ENCODE results near the gene DCC.

The DCC gene

DNA sequence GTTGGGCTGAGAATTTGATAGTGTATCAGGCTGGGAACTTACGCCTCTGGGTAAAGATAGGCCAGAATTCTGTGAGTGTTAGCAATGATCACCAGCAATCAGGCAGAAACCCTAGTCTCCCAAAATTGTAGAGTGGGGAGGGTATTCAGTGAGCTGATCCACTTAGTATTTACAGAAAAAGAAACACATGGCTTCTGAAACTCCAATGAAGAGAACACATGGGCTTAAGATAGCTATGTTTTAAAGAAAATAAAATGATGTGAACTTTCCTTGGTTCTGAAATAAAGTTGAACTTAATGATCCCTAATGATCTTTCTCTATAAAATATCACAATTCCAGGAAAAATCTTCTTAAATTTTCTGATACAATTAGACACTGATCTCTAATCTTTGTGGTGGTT is 472.8 kb downstream of the DCC start:
- DNase-seq (ENCODE audit: low read depth in 1 of 2, low spot score in 1 of 2): no peak

DNA sequence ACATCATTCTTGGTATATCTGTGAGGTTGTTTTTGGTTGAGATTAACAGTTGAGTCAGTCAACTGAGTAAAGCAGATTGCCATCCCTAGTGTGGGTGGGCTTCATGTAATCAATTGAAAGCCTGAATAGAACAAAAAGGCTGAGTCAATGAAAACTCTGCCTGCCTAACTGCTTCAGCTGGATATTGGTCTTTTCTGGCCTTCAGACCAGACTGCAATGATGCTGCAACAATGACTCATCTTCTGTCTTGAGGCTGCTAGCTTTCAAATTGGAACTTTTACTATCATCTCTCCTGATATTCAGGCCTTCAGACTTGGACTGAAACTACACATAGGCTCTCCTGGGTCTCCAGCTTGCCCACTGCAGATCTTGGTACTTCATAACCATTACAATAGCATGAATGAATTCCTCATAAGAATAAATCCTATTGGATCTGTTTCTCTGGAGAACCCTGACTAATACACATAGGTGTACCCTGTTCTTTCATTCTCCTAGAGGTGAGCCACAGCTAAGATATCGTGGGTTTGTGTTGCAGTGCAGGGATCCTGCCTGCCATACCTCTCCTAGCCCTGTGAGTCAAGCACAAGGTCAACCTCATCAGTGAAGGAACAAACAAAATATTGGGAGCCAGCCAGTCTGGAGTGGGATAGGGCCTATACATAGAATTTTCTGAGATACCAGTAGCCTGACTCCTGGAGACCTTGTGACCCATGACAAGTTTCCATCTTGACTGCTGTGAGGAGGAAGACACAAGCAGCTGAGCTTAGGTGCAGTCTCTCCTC is 473.8 kb downstream of the DCC start:
- no peak for DNase-seq (ENCODE audit: low read depth in 1 of 2, low spot score in 1 of 2)

DNA sequence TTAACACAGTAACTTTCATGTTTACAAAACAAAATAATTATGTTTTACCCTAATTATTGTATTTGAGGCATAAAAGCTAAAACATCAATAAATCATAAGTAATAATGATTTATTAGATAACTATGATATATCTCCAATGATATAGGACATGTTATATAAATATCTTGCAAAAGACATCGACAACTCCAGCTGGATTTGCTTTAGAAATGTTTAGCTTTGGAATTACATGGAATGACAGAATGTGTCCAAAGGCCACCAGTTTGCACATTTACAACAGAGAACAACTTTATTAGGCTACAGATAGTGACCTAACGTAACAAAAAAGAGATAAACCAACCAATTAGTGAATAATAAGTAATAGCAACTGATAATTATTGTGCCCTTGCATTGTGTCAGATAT is 475.7 kb downstream of the DCC start:
- no peak for DNase-seq (ENCODE audit: low read depth in 1 of 2, low spot score in 1 of 2)

- no peak for DNase-seq (ENCODE audit: low read depth in 1 of 2, low spot score in 1 of 2)
Measured at GRCh38 chr18:52816121-52816520, 476.1 kb downstream of the DCC start.

DNA sequence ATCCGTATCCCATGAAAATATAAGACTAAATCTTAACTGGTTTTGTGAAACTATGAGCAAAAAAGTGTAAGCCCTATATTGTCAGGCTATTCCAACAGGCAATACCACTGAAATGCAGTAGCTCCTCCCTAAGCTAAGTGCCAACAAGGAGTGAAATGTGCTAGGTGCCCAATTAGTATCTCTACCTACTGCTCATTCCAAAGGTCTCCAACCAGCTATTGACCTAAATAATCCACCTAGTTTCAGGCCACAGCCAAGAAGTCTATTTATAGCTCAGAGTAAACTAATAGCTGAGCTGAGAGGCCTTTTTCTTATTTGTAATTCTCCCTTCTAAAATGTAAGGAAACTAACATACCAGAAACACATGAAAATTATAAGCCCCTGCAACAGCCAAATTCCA is 482.2 kb downstream of the DCC start:
- DNase-seq (ENCODE audit: low read depth in 1 of 2, low spot score in 1 of 2): no peak

GRCh38 chr18:52824126-52824525 is 484.1 kb downstream of the DCC start:
- DNase-seq (ENCODE audit: low read depth in 1 of 2, low spot score in 1 of 2): no peak

DNA sequence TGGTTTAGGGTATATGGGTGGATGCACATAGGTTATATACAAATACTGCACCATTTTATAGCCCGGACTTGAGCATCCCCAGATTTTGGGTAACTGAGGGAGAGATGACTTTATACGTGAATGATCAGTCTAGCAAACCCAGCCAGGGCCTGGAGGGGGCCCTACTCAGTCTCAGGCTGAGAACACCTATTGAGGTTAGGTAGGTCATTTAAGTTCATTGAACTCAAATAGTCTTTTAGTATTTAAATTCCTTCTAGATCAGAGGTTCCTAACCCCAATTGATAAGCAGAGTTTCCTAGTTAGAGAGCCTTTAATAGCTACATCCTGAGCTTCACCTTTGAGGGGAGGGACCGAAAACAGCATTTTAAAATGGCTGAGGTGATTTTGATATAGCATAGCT is 487.0 kb downstream of the DCC start:
- no peak for DNase-seq (ENCODE audit: low read depth in 1 of 2, low spot score in 1 of 2)

GRCh38 chr18:52829320-52829719 is 489.3 kb downstream of the DCC start:
- DNase-seq (ENCODE audit: low read depth in 1 of 2, low spot score in 1 of 2): no peak

- no peak for DNase-seq (ENCODE audit: low read depth in 1 of 2, low spot score in 1 of 2)
Measured at GRCh38 chr18:52829876-52830405, 489.9 kb downstream of the DCC start.

DNA sequence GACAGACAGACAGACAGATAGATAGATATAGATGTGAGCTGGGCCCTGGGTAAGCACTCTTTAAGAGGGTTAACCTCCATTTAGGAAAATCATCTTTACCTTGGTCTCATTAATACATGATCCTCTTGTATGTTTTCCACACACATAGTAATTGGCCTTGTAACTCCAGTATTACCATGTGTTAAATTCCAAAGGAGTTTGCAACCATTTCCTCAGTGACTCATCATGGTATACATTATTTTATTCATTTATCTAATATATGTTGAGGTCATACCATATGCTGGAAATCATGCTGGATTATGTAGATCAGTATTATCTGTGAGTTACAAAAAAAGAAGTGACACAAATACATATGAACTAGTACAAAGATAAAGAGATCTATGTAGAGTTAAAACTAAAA is 504.3 kb downstream of the DCC start:
- no peak for DNase-seq (ENCODE audit: low read depth in 1 of 2, low spot score in 1 of 2)

DNA sequence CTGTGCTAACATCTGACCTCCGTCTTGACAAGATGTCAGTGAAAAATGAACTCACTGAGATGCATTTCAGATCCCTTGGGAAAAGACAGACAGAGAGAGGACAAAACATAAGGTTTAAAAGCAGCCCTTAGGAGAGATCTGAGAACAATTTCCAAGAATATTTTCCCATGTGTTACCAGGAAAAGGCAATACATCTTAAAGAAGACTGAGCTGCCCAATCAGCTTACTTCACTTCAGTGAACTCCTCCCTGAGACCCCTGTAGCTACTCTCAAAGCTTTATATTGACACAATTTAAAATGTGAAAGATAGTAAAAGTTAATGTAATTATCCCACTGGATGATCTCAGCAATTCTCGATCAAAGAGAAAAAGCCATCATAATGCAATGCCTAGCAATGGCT is 505.0 kb downstream of the DCC start:
- no peak for DNase-seq (ENCODE audit: low read depth in 1 of 2, low spot score in 1 of 2)

GRCh38 chr18:52850031-52850560 is 510.1 kb downstream of the DCC start:
- DNase-seq (ENCODE audit: low read depth in 1 of 2, low spot score in 1 of 2): no peak

DNA sequence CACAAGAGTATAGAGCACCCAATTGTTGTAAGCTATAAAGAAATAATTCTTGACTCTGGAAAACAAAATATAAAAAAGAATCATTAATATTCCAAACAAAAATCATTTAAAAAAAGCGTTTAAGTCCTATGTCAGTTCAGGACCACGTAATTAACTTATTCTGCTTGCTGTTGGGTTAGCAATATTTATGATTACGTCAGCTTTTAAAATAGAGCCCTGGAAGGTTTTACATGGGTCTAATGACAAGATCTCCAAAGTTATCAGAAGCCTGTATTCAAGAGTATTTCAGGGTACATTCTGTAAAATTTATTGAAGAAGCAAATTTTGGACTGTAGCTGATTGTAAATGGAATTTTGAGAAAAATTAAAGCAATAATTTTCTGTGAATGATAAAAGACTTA is 521.6 kb downstream of the DCC start:
- no peak for DNase-seq (ENCODE audit: low read depth in 1 of 2, low spot score in 1 of 2)

DNA sequence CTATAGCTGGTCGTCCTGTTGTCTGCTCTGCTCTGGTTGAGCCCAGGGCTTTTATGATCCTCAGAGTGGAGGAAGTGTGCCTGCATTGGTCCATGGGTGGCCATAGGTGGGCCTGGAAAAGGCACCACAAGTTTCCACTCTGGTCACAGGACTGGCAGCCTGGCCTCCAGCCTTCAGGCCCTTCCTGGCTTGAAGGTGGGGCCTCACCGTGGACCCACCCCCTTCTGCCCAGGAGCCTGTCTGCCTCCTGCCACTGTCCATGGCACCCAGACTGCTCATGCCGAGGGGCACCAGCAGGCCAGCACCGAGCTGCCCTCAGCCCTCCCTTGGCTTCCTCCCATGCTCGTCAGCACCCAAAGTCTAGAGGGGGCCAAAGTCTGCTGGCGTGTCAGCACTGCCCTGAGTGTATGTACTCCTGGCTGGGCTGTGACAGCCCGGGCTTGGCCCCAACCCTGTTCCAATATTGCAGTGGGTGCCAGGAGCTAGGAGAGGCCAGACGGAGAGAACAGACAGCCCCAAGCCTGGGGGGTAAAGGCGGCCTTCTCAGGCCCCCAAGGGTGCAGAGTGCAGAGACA is 529.4 kb downstream of the DCC start:
- no peak for DNase-seq (ENCODE audit: low read depth in 1 of 2, low spot score in 1 of 2)

- no peak for DNase-seq (ENCODE audit: low read depth in 1 of 2, low spot score in 1 of 2)
Measured at GRCh38 chr18:52869942-52870907, 530.2 kb downstream of the DCC start.

- no peak for DNase-seq (ENCODE audit: low read depth in 1 of 2, low spot score in 1 of 2)
Measured at GRCh38 chr18:52874774-52875173, 534.8 kb downstream of the DCC start.

GRCh38 chr18:52875725-52876124 is 535.7 kb downstream of the DCC start:
- no peak for DNase-seq (ENCODE audit: low read depth in 1 of 2, low spot score in 1 of 2)

GRCh38 chr18:52888014-52888413 is 548.0 kb downstream of the DCC start:
- DNase-seq (ENCODE audit: low read depth in 1 of 2, low spot score in 1 of 2): no peak

GRCh38 chr18:52894801-52895200 is 554.8 kb downstream of the DCC start:
- DNase-seq (ENCODE audit: low read depth in 1 of 2, low spot score in 1 of 2): no peak

DNA sequence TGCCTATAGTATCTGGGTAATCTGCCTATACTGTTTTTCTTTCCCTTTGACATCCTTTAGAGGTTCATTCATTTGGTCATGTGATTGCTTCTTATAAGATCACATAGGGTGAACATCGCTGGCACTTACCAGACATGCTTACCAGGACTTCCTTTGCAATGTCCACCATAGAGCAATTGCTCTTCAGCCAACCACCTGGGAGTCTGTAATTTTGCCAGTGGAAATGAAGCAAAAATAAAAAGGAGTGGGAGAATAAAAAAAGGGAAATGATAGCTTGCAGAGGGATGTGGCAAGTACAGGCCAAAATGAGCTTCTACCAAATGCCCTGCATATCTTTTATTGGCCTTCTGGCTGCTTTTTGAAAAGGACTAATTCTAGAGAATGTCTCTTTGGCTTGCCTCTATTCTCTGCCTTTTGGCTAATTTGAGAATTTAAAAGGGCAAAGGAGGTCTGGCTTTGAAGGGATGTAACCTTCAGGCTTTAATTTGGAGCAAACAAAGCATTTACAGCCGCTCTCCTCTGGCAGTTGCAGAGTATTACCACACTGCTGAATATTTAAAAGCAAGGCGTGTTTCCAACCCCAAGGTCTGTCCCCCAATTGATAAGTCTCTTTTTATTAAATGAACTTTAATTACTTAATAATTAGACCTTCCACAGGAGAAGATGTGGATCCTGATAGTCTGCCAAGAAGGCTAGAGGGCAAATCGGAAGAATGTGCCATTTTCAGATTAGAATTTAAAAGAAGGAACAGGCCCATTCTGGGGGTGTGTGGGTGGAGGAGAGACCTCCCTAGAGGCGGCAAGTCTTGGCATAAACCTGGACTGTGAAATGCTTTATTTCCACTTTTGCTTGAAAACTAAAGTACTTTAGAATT is 557.9 kb downstream of the DCC start:
- DNase-seq (ENCODE audit: low read depth in 1 of 2, low spot score in 1 of 2): no peak
